SK-N-MC (cell line): ENCODE measurements around the gene SPATA24.
"Not testable (repeated sequence)": the region's sequence is repeated elsewhere in the genome, so short reads cannot be mapped to it uniquely, and the experiment has no call there.

Experiments used
- DNase-seq: peaks from one replicate; pipeline ENCODE4 v3.0.0-alpha.2; 2011; ENCODE audit warnings: low read depth, low spot score
- H3K27ac ChIP-seq: fragments of 200-600 bp; sonication (generic); 2 replicates; pipeline ENCODE4 v1.5.1; 2016; ENCODE audit warnings: mixed run types
- H3K36me3 ChIP-seq: fragments of 200-600 bp; sonication (generic); 2 replicates; pipeline ENCODE4 v1.6.1; 2017; ENCODE audit warnings: antibody characterized with exemption, low read length, mixed read lengths; ENCODE audit not compliant: insufficient read depth
- H3K4me3 ChIP-seq: fragments of 200-600 bp; sonication (generic); 2 replicates; pipeline ENCODE4 v1.5.1; 2016
- H3K9ac ChIP-seq: fragments of 200-600 bp; sonication (generic); 2 replicates; pipeline ENCODE4 v1.8.0; 2017; ENCODE audit warnings: mixed run types, mixed read lengths; ENCODE audit not compliant: insufficient read length
- H3K9me3 ChIP-seq: fragments of 200-600 bp; sonication (generic); 2 replicates; pipeline ENCODE4 v1.6.1; 2017; ENCODE audit warnings: low read depth, mild to moderate bottlenecking, antibody characterized with exemption, low read length, moderate library complexity, mixed read lengths
- EZH2 ChIP-seq: fragments of 200-600 bp; sonication (generic); IDR thresholded peaks from one replicate; pipeline ENCODE4 v1.6.1; 2017; ENCODE audit warnings: antibody characterized with exemption
- FOXP2 ChIP-seq: optimal IDR thresholded peaks from 2 replicates; pipeline ENCODE3; 2011; ENCODE audit warnings: mild to moderate bottlenecking, moderate library complexity; ENCODE audit not compliant: insufficient read depth; ENCODE audit errors: extremely low read length, control extremely low read depth
- POLR2AphosphoS5 ChIP-seq: IDR thresholded peaks from 2 replicates; pipeline ENCODE4 v1.6.1; 2012; ENCODE audit warnings: mild to moderate bottlenecking, low read depth, low read length, borderline replicate concordance

SPATA24 gene

DNA sequence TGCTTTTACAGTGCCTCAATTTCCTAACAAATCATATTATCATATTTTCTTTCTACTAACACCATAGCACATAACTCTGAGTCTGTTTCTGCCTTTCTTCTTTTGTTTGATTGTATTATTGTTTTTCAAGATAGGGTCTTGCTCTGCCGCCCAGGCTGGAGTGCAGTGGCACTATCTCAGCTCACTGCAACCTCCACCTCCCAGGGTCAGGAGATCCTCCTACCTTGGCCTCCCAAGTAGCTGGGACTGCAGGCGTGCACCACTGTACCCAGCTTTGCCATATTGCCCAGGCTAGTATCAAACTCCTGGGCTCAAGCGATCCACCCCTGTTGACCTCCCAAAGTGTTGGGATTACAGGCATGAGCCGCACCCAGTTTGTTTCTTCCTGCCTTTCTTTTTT, 43.5 kb downstream of the SPATA24 start:
- DNase-seq = no peak
- no peak for TF ChIP-seq EZH2
- no peak for TF ChIP-seq FOXP2
- TF ChIP-seq POLR2AphosphoS5 = no peak
- no peak overlapping the region for H3K27ac ChIP-seq
- peaks cover 44% of the 10 kb centered on the region for H3K36me3 ChIP-seq
- H3K9ac ChIP-seq = no peak overlapping the region
- no peak overlapping the region for H3K4me3 ChIP-seq
- no peaks in the 10 kb centered on the region for H3K9me3 ChIP-seq

DNA sequence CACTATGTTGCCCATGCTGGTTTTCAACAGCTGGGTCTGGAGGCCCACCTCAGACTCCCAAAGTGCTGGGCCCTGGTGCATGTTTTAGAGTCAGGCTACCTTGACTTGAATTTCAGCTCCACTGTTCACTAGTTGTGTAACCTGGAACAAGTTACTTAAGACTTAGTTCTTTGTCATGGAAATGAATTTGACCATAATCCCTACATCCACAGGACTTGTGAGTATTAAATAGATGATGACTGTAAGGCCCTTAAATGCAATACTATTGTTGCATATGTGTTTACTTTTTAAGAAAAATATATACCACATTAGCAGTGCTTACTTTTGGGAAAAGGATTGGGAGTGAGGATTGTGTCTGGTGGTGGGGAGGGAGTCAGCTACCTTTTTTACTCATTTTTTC, 45.8 kb downstream of the SPATA24 start:
- Histone ChIP-seq H3K27ac (no peak overlapping the region), H3K9ac (no peak overlapping the region), H3K4me3 (no peak overlapping the region), H3K36me3 (peaks cover 42% of the 10 kb centered on the region), H3K9me3 (no peaks in the 10 kb centered on the region)
- no peak for DNase-seq
- TF ChIP-seq EZH2 (no peak), FOXP2 (no peak), POLR2AphosphoS5 (no peak)

DNA sequence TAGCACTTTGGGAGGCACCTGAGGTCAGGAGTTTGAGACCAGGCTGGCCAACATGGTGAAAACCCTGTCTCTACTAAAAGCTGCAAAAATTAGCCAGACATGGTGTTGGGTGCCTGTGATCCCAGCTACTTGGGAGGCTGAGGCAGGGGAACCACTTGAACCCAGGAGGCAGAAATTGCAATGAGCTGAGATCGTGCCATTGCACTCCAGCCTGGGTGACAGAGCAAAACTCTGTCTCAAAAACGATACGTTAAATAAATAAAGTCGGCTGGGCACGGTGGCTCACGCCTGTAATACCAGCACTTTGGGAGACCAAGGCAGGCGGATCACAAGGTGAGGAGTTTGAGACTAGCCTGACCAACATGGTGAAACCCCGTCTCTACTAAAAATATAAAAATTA, 48.0 kb downstream of the SPATA24 start:
- not testable (repeated sequence) for H3K9ac ChIP-seq, H3K9me3 ChIP-seq, H3K4me3 ChIP-seq, H3K27ac ChIP-seq, DNase-seq
- peaks cover 60% of the 10 kb centered on the region for H3K36me3 ChIP-seq

DNA sequence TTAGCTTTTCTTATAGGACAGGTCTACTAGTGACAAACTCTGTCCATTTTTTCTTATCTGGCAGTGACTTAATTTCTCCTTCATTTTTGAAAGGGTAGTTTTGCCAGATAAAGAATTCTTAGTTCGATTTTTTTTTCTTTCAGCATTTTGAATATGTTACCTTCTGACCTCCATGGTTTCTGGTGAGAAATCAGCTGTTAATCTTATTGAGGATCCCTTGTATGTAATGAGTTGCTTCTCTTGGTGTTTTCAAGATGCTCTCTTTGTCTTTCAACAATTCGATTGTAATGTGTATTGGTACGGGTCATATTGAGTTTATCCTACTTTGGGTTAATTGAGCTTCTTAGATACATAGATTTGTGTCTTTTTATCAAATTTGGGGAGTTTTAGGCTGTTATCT, 49.7 kb downstream of the SPATA24 start:
- Histone ChIP-seq H3K36me3 (peaks cover 62% of the 10 kb centered on the region), H3K4me3 (no peak overlapping the region), H3K9me3 (no peaks in the 10 kb centered on the region), H3K27ac (no peak overlapping the region), H3K9ac (no peak overlapping the region)
- TF ChIP-seq POLR2AphosphoS5 = no peak
- no peak for TF ChIP-seq FOXP2
- no peak for TF ChIP-seq EZH2
- DNase-seq = no peak

DNA sequence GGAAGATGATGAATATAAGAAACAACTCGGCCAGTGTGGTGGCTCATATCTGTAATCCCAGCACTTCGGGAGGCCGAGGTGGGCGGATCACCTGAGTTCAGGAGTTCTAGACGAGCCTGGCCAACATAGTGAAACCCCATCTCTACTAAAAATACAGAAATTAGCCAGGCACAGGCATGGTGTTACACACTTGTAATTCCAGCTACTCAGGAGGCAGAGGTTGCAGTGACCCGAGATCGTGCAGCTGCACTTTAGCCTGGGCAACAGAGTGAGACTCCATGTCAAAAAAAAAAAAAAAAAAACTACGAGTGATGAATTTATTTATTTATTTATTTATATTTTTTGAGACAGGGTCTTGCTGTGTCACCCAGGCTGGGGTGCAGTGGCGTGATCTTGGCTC, 56.0 kb downstream of the SPATA24 start:
- not testable (repeated sequence) for H3K27ac ChIP-seq, H3K9me3 ChIP-seq, H3K4me3 ChIP-seq, DNase-seq, H3K9ac ChIP-seq
- peaks cover 72% of the 10 kb centered on the region for H3K36me3 ChIP-seq
